Measurements from ENCODE around the gene IRX3.

IRX3 gene

GRCh38 chr16:54296543-54296942 is 10.0 kb upstream of the IRX3 start:
- no peak for TF ChIP-seq REST (IDR thresholded peaks at IDR 0.05; ENCODE audit: insufficient replicate concordance, low read depth)
- TF ChIP-seq GABPA (IDR thresholded peaks at IDR 0.05; ENCODE audit: low read depth): no peak
- no peak for TF ChIP-seq POLR2AphosphoS5 (IDR thresholded peaks at IDR 0.05; ENCODE audit: low read depth)
- no peak for TF ChIP-seq SPI1 (IDR thresholded peaks at IDR 0.05; ENCODE audit: borderline replicate concordance, low read depth)
- no peak for TF ChIP-seq CTCF (IDR thresholded peaks at IDR 0.05; ENCODE audit: insufficient read depth, low read length)
- H3K27ac ChIP-seq (replicated peaks): no peak overlapping the region
- DNase-seq (ENCODE audit: low read depth in 1 of 2, low spot score in 1 of 2): no peak
- H3K27me3 ChIP-seq (ENCODE audit: insufficient read depth, poor library complexity, severe bottlenecking): no peaks in the 10 kb centered on the region
- H3K4me3 ChIP-seq (replicated peaks; ENCODE audit: insufficient read depth, low read length): no peak overlapping the region

DNA sequence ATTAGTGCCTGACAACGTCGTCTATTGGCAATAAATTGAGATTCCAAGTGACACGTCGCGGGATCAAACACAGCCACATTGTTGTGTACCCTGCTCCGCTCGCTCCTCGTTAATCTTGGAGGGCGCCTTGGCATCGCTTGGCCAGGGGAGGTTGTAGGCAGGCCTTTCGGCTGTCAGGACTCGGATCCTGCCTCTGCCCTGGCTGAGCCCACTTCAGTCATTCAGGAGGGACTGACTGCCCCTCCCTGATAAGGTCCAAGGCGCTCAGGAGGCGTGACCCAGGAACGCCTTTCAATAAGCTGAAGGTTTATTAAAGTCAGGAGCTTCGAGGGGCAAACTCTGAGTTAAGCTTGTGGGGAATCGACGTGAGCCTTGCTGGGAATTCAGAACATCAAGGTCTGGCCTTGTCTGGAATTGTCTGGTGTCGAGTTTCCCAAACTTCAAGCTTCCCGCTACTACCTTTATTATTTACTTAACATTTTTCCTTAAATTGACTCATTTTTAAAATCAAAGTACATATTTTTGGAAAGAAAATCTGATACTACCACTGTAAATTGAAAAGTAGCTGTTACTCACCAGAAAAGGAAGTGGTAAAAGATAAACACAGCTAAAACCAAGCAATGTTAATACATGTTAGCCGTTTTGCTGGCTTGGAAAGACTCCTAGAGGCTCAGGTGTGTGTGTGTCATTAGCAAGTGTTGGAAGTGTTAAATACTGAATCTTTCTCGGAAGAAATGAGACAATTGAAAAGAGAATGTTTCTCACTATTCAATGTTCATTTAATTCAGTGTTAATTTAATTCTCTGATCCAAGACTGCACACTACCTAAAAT is 5.3 kb upstream of the IRX3 start:
- H3K27ac ChIP-seq (replicated peaks): no peak overlapping the region
- TF ChIP-seq POLR2AphosphoS5 (IDR thresholded peaks at IDR 0.05; ENCODE audit: low read depth): no peak
- no peak for TF ChIP-seq CTCF (IDR thresholded peaks at IDR 0.05; ENCODE audit: insufficient read depth, low read length)
- TF ChIP-seq SPI1 (IDR thresholded peaks at IDR 0.05; ENCODE audit: borderline replicate concordance, low read depth): no peak
- TF ChIP-seq GABPA (IDR thresholded peaks at IDR 0.05; ENCODE audit: low read depth): no peak
- TF ChIP-seq REST (IDR thresholded peaks at IDR 0.05; ENCODE audit: insufficient replicate concordance, low read depth): no peak
- H3K27me3 ChIP-seq (ENCODE audit: insufficient read depth, poor library complexity, severe bottlenecking): peaks cover 11% of the 10 kb centered on the region
- DNase-seq (ENCODE audit: low read depth in 1 of 2, low spot score in 1 of 2): no peak
- H3K4me3 ChIP-seq (replicated peaks; ENCODE audit: insufficient read depth, low read length): no peak overlapping the region

- H3K27me3 ChIP-seq (ENCODE audit: insufficient read depth, poor library complexity, severe bottlenecking): peaks cover 16% of the 10 kb centered on the region
- DNase-seq (ENCODE audit: low read depth in 1 of 2, low spot score in 1 of 2): no peak
- H3K27ac ChIP-seq (replicated peaks): no peak overlapping the region
- H3K4me3 ChIP-seq (replicated peaks; ENCODE audit: insufficient read depth, low read length): no peak overlapping the region
- no peak for TF ChIP-seq CTCF (IDR thresholded peaks at IDR 0.05; ENCODE audit: insufficient read depth, low read length)
- no peak for TF ChIP-seq POLR2AphosphoS5 (IDR thresholded peaks at IDR 0.05; ENCODE audit: low read depth)
- no peak for TF ChIP-seq SPI1 (IDR thresholded peaks at IDR 0.05; ENCODE audit: borderline replicate concordance, low read depth)
- TF ChIP-seq GABPA (IDR thresholded peaks at IDR 0.05; ENCODE audit: low read depth): no peak
- TF ChIP-seq REST (IDR thresholded peaks at IDR 0.05; ENCODE audit: insufficient replicate concordance, low read depth): no peak
These were observed 4.5 kb upstream of the IRX3 start for GRCh38 chr16:54290833-54291655.

All from HL-60 (cell line).